NCI-H446 treated with DMSO at 0.1 percent for 48 hours (cell line): ENCODE data around the gene NFIL3.

Source experiments
- DNase-seq: peaks from one replicate; lab custom pipeline; 2025; lab: John Stamatoyannopoulos, UW

Gene NFIL3

GRCh38 chr9:91359734-91360470 is 63.7 kb downstream of the NFIL3 start:
- no peak for DNase-seq

GRCh38 chr9:91359083-91359482 is 64.5 kb downstream of the NFIL3 start:
- no peak for DNase-seq
